ENCODE data around the gene PDE8B.

The PDE8B gene

GRCh38 chr5:77285251-77285841 is 74.9 kb downstream of the PDE8B start:
- H3K9me3 ChIP-seq (ENCODE audit: control extremely low read depth in 1 of 5, control insufficient read depth in 4 of 5, insufficient read depth in 2 of 5, low read depth in 1 of 5, low read length in 4 of 5) = no peaks in the 10 kb centered on the region
- ChIA-PET CTCF (no interaction called here), POLR2A (no interaction called here)
- no peaks in the 10 kb centered on the region for H3K4me1 ChIP-seq (ENCODE audit: control extremely low read depth in 1 of 4, control insufficient read depth in 4 of 4, insufficient read depth in 4 of 4, low read length in 3 of 4)
- H3K4me3 ChIP-seq (ENCODE audit: control insufficient read depth in 1 of 7, extremely low read depth in 1 of 7, insufficient read depth in 4 of 7, low read depth in 2 of 7, low read length in 6 of 7) = no peak overlapping the region
- no peaks in the 10 kb centered on the region for H3K36me3 ChIP-seq (ENCODE audit: control insufficient read depth in 4 of 4, insufficient read depth in 4 of 4, low read length in 3 of 4)
- DNase-seq = peak in 1 of 3 donors; percentile 32
- H3K27me3 ChIP-seq (replicated peaks in 2 of 5; ENCODE audit: control insufficient read depth in 4 of 5, insufficient read depth in 5 of 5, low read length in 4 of 5) = no peaks in the 10 kb centered on the region
- 92% methylated on average over 2 of the region's 4 CpGs for WGBS (ENCODE audit: insufficient coverage)
- no peak overlapping the region for H3K27ac ChIP-seq (ENCODE audit: insufficient read depth in 1 of 2, low read depth in 1 of 2, low read length in 2 of 2, poor library complexity in 1 of 2, severe bottlenecking in 2 of 2)

DNA sequence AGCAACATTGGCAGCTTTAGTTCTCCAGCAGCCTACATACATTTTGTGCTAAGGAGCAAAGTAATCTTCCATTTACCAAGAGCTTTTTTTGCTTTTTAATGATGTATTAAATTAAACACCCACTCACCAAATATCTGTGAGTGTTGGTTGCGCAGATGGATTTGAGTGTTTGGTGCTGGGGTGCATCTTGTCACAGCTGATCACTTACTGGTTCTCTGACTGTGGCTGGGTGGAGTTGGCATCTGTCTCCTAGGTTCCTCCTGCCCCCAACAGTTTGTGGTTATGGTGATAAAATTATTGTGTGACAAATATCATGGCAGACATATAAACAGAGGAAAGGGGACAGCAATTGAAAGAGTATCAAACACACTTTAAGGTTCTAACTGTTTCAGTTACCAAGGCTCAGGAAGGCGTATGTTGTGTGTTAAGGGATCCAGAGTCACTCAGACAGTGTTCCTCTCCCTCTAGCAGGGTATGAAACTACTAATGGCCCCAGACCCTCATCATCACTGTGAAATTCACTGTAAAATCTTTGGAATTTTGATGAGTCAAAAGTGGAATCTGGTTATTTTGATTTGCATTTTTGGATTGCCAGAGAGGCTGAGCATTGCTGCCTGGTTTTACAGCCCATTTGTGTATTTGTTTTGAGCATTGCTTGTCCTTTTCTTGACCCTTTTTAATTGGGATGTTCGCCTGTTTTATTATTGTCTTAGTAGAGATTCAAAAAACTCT is 81.7 kb downstream of the PDE8B start:
- WGBS (ENCODE audit: insufficient coverage) = no CpG with 5 or more reads among the region's 3 CpGs
- H3K4me3 ChIP-seq (ENCODE audit: control insufficient read depth in 1 of 7, extremely low read depth in 1 of 7, insufficient read depth in 4 of 7, low read depth in 2 of 7, low read length in 6 of 7) = no peak overlapping the region
- no peaks in the 10 kb centered on the region for H3K9me3 ChIP-seq (ENCODE audit: control extremely low read depth in 1 of 5, control insufficient read depth in 4 of 5, insufficient read depth in 2 of 5, low read depth in 1 of 5, low read length in 4 of 5)
- no peak overlapping the region for H3K27ac ChIP-seq (ENCODE audit: insufficient read depth in 1 of 2, low read depth in 1 of 2, low read length in 2 of 2, poor library complexity in 1 of 2, severe bottlenecking in 2 of 2)
- POLR2A ChIA-PET = no interaction called here
- H3K4me1 ChIP-seq (ENCODE audit: control extremely low read depth in 1 of 4, control insufficient read depth in 4 of 4, insufficient read depth in 4 of 4, low read length in 3 of 4) = peaks cover 5 to 19% (median 9%) of the 10 kb centered on the region in 4 experiments
- DNase-seq = peak in 2 of 3 donors; percentile 38 to 54
- no peaks in the 10 kb centered on the region for H3K27me3 ChIP-seq (replicated peaks in 2 of 5; ENCODE audit: control insufficient read depth in 4 of 5, insufficient read depth in 5 of 5, low read length in 4 of 5)
- H3K36me3 ChIP-seq (ENCODE audit: control insufficient read depth in 4 of 4, insufficient read depth in 4 of 4, low read length in 3 of 4) = no peaks in the 10 kb centered on the region
- CTCF ChIA-PET = no interaction called here

GRCh38 chr5:77294185-77294584 is 83.7 kb downstream of the PDE8B start:
- POLR2A ChIA-PET = interaction anchor here (0.9 kb wide), 1 partner anchor 11 kb away, joined by 3 read pairs; no protein-coding TSS in a partner anchor
- WGBS (ENCODE audit: insufficient coverage) = 0% methylated on average over 1 of the region's 3 CpGs
- DNase-seq = peak; percentile 16 to 93 (median 89)

GRCh38 chr5:77295863-77296378 is 85.4 kb downstream of the PDE8B start:
- no peaks in the 10 kb centered on the region for H3K27me3 ChIP-seq (replicated peaks in 2 of 5; ENCODE audit: control insufficient read depth in 4 of 5, insufficient read depth in 5 of 5, low read length in 4 of 5)
- H3K4me1 ChIP-seq (ENCODE audit: control extremely low read depth in 1 of 4, control insufficient read depth in 4 of 4, insufficient read depth in 4 of 4, low read length in 3 of 4) = peaks cover 5 to 25% (median 13%) of the 10 kb centered on the region in 4 experiments
- H3K9me3 ChIP-seq (ENCODE audit: control extremely low read depth in 1 of 5, control insufficient read depth in 4 of 5, insufficient read depth in 2 of 5, low read depth in 1 of 5, low read length in 4 of 5) = no peaks in the 10 kb centered on the region
- 100% methylated on average over 1 of the region's 4 CpGs for WGBS (ENCODE audit: insufficient coverage)
- POLR2A ChIA-PET = no interaction called here
- no peak overlapping the region for H3K27ac ChIP-seq (ENCODE audit: insufficient read depth in 1 of 2, low read depth in 1 of 2, low read length in 2 of 2, poor library complexity in 1 of 2, severe bottlenecking in 2 of 2)
- H3K36me3 ChIP-seq (ENCODE audit: control insufficient read depth in 4 of 4, insufficient read depth in 4 of 4, low read length in 3 of 4) = no peaks in the 10 kb centered on the region
- CTCF ChIA-PET = no interaction called here
- H3K4me3 ChIP-seq (ENCODE audit: control insufficient read depth in 1 of 7, extremely low read depth in 1 of 7, insufficient read depth in 4 of 7, low read depth in 2 of 7, low read length in 6 of 7) = no peak overlapping the region
- no peak for DNase-seq

More at GRCh38 chr5:77294185-77294584, 83.7 kb downstream of the PDE8B start:
- Histone ChIP-seq H3K27me3 (replicated peaks in 2 of 5; ENCODE audit: control insufficient read depth in 4 of 5, insufficient read depth in 5 of 5, low read length in 4 of 5) (no peaks in the 10 kb centered on the region), H3K36me3 (ENCODE audit: control insufficient read depth in 4 of 4, insufficient read depth in 4 of 4, low read length in 3 of 4) (no peaks in the 10 kb centered on the region), H3K9me3 (ENCODE audit: control extremely low read depth in 1 of 5, control insufficient read depth in 4 of 5, insufficient read depth in 2 of 5, low read depth in 1 of 5, low read length in 4 of 5) (no peaks in the 10 kb centered on the region), H3K4me3 (ENCODE audit: control insufficient read depth in 1 of 7, extremely low read depth in 1 of 7, insufficient read depth in 4 of 7, low read depth in 2 of 7, low read length in 6 of 7) (peak overlapping the region in 2 of 7 experiments; percentile 37 to 44), H3K4me1 (ENCODE audit: control extremely low read depth in 1 of 4, control insufficient read depth in 4 of 4, insufficient read depth in 4 of 4, low read length in 3 of 4) (peaks cover 5 to 25% (median 13%) of the 10 kb centered on the region in 4 experiments), H3K27ac (ENCODE audit: insufficient read depth in 1 of 2, low read depth in 1 of 2, low read length in 2 of 2, poor library complexity in 1 of 2, severe bottlenecking in 2 of 2) (peak overlapping the region in 1 of 2 experiments; percentile 61)
- CTCF ChIA-PET = no interaction called here

DNA sequence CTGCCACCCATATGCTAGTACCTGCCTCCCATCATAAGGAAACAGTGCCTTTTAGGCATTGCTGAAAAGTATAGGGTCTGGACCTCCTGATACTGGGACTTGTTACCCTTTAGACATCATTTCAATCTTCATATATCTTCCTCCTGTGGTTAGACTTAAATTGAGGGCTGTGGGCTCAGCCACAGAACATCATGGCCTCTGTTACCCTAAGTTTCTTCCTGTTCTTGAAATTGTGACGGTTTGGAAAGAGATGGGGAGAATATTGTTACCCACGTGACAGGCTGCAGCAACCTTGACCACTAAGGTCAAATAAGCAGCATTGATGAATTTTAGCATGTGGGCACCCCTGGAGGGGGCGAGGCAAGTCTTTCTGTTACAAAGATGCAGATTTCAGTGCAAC is 87.7 kb downstream of the PDE8B start:
- peaks cover 5 to 19% (median 13%) of the 10 kb centered on the region in 4 experiments for H3K4me1 ChIP-seq (ENCODE audit: control extremely low read depth in 1 of 4, control insufficient read depth in 4 of 4, insufficient read depth in 4 of 4, low read length in 3 of 4)

DNA sequence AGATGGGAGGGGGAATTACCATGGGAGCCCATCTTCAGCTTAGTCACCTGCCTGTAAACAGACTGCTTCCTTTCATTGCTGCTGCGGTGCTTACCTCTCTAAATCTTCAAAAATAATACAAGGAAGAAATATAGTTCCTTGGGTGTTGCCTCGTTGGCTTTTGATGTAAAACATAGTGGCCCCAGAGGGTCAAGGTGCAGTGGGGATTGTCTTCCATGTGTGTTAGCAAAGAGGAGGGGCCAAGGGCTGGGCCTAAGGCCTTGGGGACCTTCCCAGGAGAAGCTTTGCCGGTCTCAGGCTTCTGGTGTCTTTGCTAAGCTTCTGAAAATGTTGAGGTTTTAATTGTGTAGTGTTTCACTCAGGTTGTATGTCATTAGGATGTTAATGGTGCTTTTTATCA is 90.0 kb downstream of the PDE8B start:
- ChIA-PET POLR2A (no interaction called here), CTCF (no interaction called here)
- no peak for DNase-seq
- no peaks in the 10 kb centered on the region for H3K9me3 ChIP-seq (ENCODE audit: control extremely low read depth in 1 of 5, control insufficient read depth in 4 of 5, insufficient read depth in 2 of 5, low read depth in 1 of 5, low read length in 4 of 5)
- no peak overlapping the region for H3K27ac ChIP-seq (ENCODE audit: insufficient read depth in 1 of 2, low read depth in 1 of 2, low read length in 2 of 2, poor library complexity in 1 of 2, severe bottlenecking in 2 of 2)
- no peaks in the 10 kb centered on the region for H3K27me3 ChIP-seq (replicated peaks in 2 of 5; ENCODE audit: control insufficient read depth in 4 of 5, insufficient read depth in 5 of 5, low read length in 4 of 5)
- no peaks in the 10 kb centered on the region for H3K36me3 ChIP-seq (ENCODE audit: control insufficient read depth in 4 of 4, insufficient read depth in 4 of 4, low read length in 3 of 4)
- no peak overlapping the region for H3K4me3 ChIP-seq (ENCODE audit: control insufficient read depth in 1 of 7, extremely low read depth in 1 of 7, insufficient read depth in 4 of 7, low read depth in 2 of 7, low read length in 6 of 7)
- H3K4me1 ChIP-seq (ENCODE audit: control extremely low read depth in 1 of 4, control insufficient read depth in 4 of 4, insufficient read depth in 4 of 4, low read length in 3 of 4) = peaks cover 0 to 6% (median 5%) of the 10 kb centered on the region in 4 experiments
- WGBS (ENCODE audit: insufficient coverage) = 100% methylated on average over 1 of the region's 3 CpGs

More for the DNA sequence above, 87.7 kb downstream of the PDE8B start:
- 56% methylated on average over 3 of the region's 3 CpGs for WGBS (ENCODE audit: insufficient coverage)
- Histone ChIP-seq H3K27me3 (replicated peaks in 2 of 5; ENCODE audit: control insufficient read depth in 4 of 5, insufficient read depth in 5 of 5, low read length in 4 of 5) (no peaks in the 10 kb centered on the region), H3K27ac (ENCODE audit: insufficient read depth in 1 of 2, low read depth in 1 of 2, low read length in 2 of 2, poor library complexity in 1 of 2, severe bottlenecking in 2 of 2) (no peak overlapping the region), H3K9me3 (ENCODE audit: control extremely low read depth in 1 of 5, control insufficient read depth in 4 of 5, insufficient read depth in 2 of 5, low read depth in 1 of 5, low read length in 4 of 5) (no peaks in the 10 kb centered on the region), H3K4me3 (ENCODE audit: control insufficient read depth in 1 of 7, extremely low read depth in 1 of 7, insufficient read depth in 4 of 7, low read depth in 2 of 7, low read length in 6 of 7) (no peak overlapping the region), H3K36me3 (ENCODE audit: control insufficient read depth in 4 of 4, insufficient read depth in 4 of 4, low read length in 3 of 4) (no peaks in the 10 kb centered on the region)
- ChIA-PET CTCF (no interaction called here), POLR2A (no interaction called here)
- DNase-seq = peak in 2 of 3 donors; percentile 46 to 56

GRCh38 chr5:77301447-77301883 is 91.0 kb downstream of the PDE8B start:
- ChIA-PET CTCF (no interaction called here), POLR2A (no interaction called here)
- no peak for DNase-seq
- H3K27me3 ChIP-seq (replicated peaks in 2 of 5; ENCODE audit: control insufficient read depth in 4 of 5, insufficient read depth in 5 of 5, low read length in 4 of 5) = no peaks in the 10 kb centered on the region
- WGBS (ENCODE audit: insufficient coverage) = 100% methylated on average over 1 of the region's 4 CpGs
- no peaks in the 10 kb centered on the region for H3K36me3 ChIP-seq (ENCODE audit: control insufficient read depth in 4 of 4, insufficient read depth in 4 of 4, low read length in 3 of 4)
- no peaks in the 10 kb centered on the region for H3K9me3 ChIP-seq (ENCODE audit: control extremely low read depth in 1 of 5, control insufficient read depth in 4 of 5, insufficient read depth in 2 of 5, low read depth in 1 of 5, low read length in 4 of 5)
- H3K4me1 ChIP-seq (ENCODE audit: control extremely low read depth in 1 of 4, control insufficient read depth in 4 of 4, insufficient read depth in 4 of 4, low read length in 3 of 4) = peaks cover 0 to 6% (median 5%) of the 10 kb centered on the region in 4 experiments
- no peak overlapping the region for H3K4me3 ChIP-seq (ENCODE audit: control insufficient read depth in 1 of 7, extremely low read depth in 1 of 7, insufficient read depth in 4 of 7, low read depth in 2 of 7, low read length in 6 of 7)
- no peak overlapping the region for H3K27ac ChIP-seq (ENCODE audit: insufficient read depth in 1 of 2, low read depth in 1 of 2, low read length in 2 of 2, poor library complexity in 1 of 2, severe bottlenecking in 2 of 2)

Data from common myeloid progenitor, CD34-positive (primary cell).